Measurements from ENCODE around the gene PRR30. TPM values are rescaled to one million over a fixed set of nuclear protein-coding genes. Genes with fewer than 3 reads are reported as not detected.

The PRR30 gene
- total RNA-seq, 1 donor, result not detected

DNA sequence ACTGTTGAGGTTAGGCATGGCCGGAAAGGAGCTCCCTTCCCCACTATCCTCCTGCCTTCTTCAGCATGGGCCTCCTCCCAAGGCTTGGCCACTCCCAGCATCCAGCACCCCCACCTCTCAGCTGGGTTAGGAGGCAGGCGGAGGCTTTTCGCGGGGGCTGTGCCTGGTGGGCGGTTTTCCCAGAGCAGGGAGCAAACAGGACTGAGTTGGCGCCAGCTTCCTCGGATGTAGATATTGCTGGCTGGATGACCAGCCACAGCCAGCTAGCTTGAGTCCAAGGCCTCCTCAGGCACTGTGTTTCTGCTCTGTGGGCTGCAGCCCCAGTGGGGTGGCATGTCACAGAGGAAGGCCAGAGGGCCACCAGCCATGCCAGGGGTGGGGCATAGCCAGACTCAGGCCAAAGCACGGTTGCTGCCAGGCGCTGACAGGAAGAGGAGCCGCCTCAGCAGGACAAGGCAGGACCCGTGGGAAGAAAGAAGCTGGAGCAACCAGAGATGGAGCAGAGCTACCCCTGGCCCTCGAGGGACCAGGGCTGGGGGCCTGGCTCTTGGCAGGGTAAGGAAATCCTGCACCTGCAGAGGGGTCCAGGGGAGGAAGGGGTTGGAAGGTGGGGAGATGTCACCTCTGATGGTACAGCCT lies 9.7 kb upstream of the PRR30 start, which contains the start of gene TCF23:
Gene TCF23, plus strand, starts transcription at position 204 of the 639 bp plus-strand sequence. Its CDS starts 130 bp downstream, at position 334.
- Histone ChIP-seq H3K79me2 (ENCODE audit: insufficient read depth, low read length) (no peaks in the 10 kb centered on the region), H4K20me1 (ENCODE audit: insufficient read depth, low read length) (no peaks in the 10 kb centered on the region), H3K9me3 (ENCODE audit: low read depth, low read length) (no peaks in the 10 kb centered on the region), H3K27me3 (ENCODE audit: insufficient read depth, low read length) (no peaks in the 10 kb centered on the region), H3K4me2 (ENCODE audit: insufficient read depth, low read length) (no peak within 1 kb of the TSS), H2AFZ (ENCODE audit: low read length) (no peak within 1 kb of the TSS), H3K4me3 (ENCODE audit: insufficient read depth, low read length) (no peak within 1 kb of the TSS), H3K36me3 (ENCODE audit: insufficient read depth, low read length) (no peaks in the 10 kb centered on the region), H3K27ac (ENCODE audit: low read depth, low read length) (no peak within 1 kb of the TSS), H3K4me1 (ENCODE audit: insufficient read depth, low read length) (no peaks in the 10 kb centered on the region)
- no peak for DNase-seq (ENCODE audit: insufficient read length, low spot score, missing footprints)
- TF ChIP-seq, protein P1, sequence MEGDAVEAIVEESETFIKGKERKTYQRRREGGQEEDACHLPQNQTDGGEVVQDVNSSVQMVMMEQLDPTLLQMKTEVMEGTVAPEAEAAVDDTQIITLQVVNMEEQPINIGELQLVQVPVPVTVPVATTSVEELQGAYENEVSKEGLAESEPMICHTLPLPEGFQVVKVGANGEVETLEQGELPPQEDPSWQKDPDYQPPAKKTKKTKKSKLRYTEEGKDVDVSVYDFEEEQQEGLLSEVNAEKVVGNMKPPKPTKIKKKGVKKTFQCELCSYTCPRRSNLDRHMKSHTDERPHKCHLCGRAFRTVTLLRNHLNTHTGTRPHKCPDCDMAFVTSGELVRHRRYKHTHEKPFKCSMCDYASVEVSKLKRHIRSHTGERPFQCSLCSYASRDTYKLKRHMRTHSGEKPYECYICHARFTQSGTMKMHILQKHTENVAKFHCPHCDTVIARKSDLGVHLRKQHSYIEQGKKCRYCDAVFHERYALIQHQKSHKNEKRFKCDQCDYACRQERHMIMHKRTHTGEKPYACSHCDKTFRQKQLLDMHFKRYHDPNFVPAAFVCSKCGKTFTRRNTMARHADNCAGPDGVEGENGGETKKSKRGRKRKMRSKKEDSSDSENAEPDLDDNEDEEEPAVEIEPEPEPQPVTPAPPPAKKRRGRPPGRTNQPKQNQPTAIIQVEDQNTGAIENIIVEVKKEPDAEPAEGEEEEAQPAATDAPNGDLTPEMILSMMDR (IDR thresholded peaks at IDR 0.05; ENCODE audit: extremely low read depth, low read depth, low read length), result no peak

DNA sequence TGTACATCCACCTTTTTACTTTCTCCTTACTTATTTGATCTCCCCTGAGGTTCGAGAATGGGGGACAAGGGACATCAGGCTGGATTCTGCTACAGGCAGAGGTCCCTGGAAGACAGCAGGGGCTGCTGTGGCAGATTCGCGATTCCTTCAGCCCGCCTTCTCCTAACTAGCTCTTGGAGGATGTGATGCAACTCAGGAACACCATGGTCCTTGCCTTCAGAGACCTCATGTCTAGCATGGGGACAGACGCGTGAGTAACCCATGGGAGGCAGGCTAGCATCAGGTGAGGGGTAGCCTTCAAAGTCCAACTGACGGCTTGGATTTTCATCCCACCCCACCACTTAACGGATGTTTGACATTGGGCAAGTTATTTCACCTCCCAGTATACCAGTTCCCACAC lies 8.7 kb upstream of the PRR30 start:
- Histone ChIP-seq H3K4me1 (ENCODE audit: insufficient read depth, low read length) (no peaks in the 10 kb centered on the region), H3K36me3 (ENCODE audit: insufficient read depth, low read length) (no peaks in the 10 kb centered on the region), H3K9me3 (ENCODE audit: low read depth, low read length) (no peaks in the 10 kb centered on the region), H3K79me2 (ENCODE audit: insufficient read depth, low read length) (no peaks in the 10 kb centered on the region), H3K27me3 (ENCODE audit: insufficient read depth, low read length) (peaks cover 9% of the 10 kb centered on the region), H3K27ac (ENCODE audit: low read depth, low read length) (no peak overlapping the region), H2AFZ (ENCODE audit: low read length) (no peak overlapping the region), H3K4me3 (ENCODE audit: insufficient read depth, low read length) (no peak overlapping the region), H4K20me1 (ENCODE audit: insufficient read depth, low read length) (no peaks in the 10 kb centered on the region), H3K4me2 (ENCODE audit: insufficient read depth, low read length) (no peak overlapping the region)
- DNase-seq (ENCODE audit: insufficient read length, low spot score, missing footprints), result no peak
- TF ChIP-seq, protein P1 (IDR thresholded peaks at IDR 0.05; ENCODE audit: extremely low read depth, low read depth, low read length), result no peak

DNA sequence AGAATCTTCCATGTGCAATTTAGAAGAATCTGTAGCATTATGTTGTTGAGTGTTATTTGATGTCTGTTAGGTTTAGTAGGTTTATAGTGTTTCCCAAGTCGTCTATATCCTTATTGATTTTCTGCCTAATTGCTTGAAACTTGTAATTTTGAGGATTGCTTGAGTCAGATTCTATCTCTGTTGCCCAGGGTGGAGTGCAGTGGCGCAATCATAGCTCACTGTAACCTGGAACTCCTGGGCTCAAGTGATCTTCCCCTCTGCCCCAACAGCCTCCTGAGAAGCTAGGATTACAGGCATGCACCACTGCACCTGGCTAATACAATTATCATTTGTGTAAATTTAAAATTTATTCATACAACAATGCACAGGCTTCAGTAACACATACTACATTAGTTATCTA lies 6.5 kb upstream of the PRR30 start:
- Histone ChIP-seq H3K4me1 (ENCODE audit: insufficient read depth, low read length) (no peaks in the 10 kb centered on the region), H3K4me2 (ENCODE audit: insufficient read depth, low read length) (no peak overlapping the region), H2AFZ (ENCODE audit: low read length) (no peak overlapping the region), H3K36me3 (ENCODE audit: insufficient read depth, low read length) (no peaks in the 10 kb centered on the region), H4K20me1 (ENCODE audit: insufficient read depth, low read length) (no peaks in the 10 kb centered on the region), H3K9me3 (ENCODE audit: low read depth, low read length) (no peaks in the 10 kb centered on the region), H3K79me2 (ENCODE audit: insufficient read depth, low read length) (no peaks in the 10 kb centered on the region), H3K27ac (ENCODE audit: low read depth, low read length) (no peak overlapping the region), H3K4me3 (ENCODE audit: insufficient read depth, low read length) (no peak overlapping the region), H3K27me3 (ENCODE audit: insufficient read depth, low read length) (peaks cover 10% of the 10 kb centered on the region)
- TF ChIP-seq, protein P1 (IDR thresholded peaks at IDR 0.05; ENCODE audit: extremely low read depth, low read depth, low read length), result no peak
- DNase-seq (ENCODE audit: insufficient read length, low spot score, missing footprints), result no peak

DNA sequence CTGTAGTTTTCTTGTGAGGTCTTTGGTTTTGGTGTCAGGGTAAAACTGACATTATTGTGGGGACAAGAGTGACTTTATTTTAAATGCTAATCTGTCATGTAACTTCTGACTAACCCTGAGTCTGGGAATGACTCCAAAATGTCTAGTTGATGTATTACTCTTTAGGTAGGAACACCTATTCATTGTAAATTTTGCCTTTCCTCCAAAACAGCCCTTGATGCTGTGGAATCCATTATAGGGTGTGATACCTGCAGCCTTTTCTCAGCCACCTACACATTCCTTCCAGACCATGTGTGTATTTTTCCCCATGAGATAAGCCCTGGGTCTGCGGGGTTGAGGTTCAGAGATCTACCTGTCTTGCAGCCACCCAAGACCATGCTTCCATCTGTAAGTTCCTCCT lies 4.1 kb upstream of the PRR30 start:
- Histone ChIP-seq H3K79me2 (ENCODE audit: insufficient read depth, low read length) (no peaks in the 10 kb centered on the region), H2AFZ (ENCODE audit: low read length) (no peak overlapping the region), H4K20me1 (ENCODE audit: insufficient read depth, low read length) (no peaks in the 10 kb centered on the region), H3K4me2 (ENCODE audit: insufficient read depth, low read length) (no peak overlapping the region), H3K36me3 (ENCODE audit: insufficient read depth, low read length) (no peaks in the 10 kb centered on the region), H3K4me1 (ENCODE audit: insufficient read depth, low read length) (no peaks in the 10 kb centered on the region), H3K27me3 (ENCODE audit: insufficient read depth, low read length) (peaks cover 18% of the 10 kb centered on the region), H3K4me3 (ENCODE audit: insufficient read depth, low read length) (no peak overlapping the region), H3K27ac (ENCODE audit: low read depth, low read length) (no peak overlapping the region), H3K9me3 (ENCODE audit: low read depth, low read length) (no peaks in the 10 kb centered on the region)
- TF ChIP-seq, protein P1 (IDR thresholded peaks at IDR 0.05; ENCODE audit: extremely low read depth, low read depth, low read length), result no peak
- no peak for DNase-seq (ENCODE audit: insufficient read length, low spot score, missing footprints)
